Adipocyte (in vitro differentiated cells): ENCODE results near the gene NPAS3.

Experiments used
- DNase-seq: peaks from one replicate; pipeline ENCODE4 v3.0.0-alpha.2; 2015; ENCODE audit warnings: low read depth
- H3K27me3 ChIP-seq: replicated peaks from 2 replicates; pipeline ENCODE4 v1.7.0; 2013; ENCODE audit warnings: mild to moderate bottlenecking, low read length, moderate library complexity; ENCODE audit not compliant: control insufficient read depth, insufficient read depth
- H3K36me3 ChIP-seq: 2 replicates; pipeline ENCODE4 v1.7.0; 2013; ENCODE audit warnings: low read length, mild to moderate bottlenecking, moderate library complexity; ENCODE audit not compliant: control insufficient read depth, insufficient read depth, severe bottlenecking
- H3K4me1 ChIP-seq: 2 replicates; pipeline ENCODE4 v1.7.0; 2013; ENCODE audit warnings: mild to moderate bottlenecking, low read length, moderate library complexity; ENCODE audit not compliant: control insufficient read depth, insufficient read depth
- H3K4me3 ChIP-seq: 2 replicates; pipeline ENCODE4 v1.7.0; 2013; ENCODE audit warnings: mild to moderate bottlenecking, low read length, moderate library complexity
- H3K9ac ChIP-seq: 2 replicates; pipeline ENCODE4 v1.7.0; 2013; ENCODE audit warnings: mild to moderate bottlenecking, low read length, moderate library complexity
- H3K9me3 ChIP-seq: 2 replicates; pipeline ENCODE4 v1.7.0; 2013; ENCODE audit warnings: mild to moderate bottlenecking, low read length, moderate library complexity; ENCODE audit not compliant: control insufficient read depth

NPAS3 gene

DNA sequence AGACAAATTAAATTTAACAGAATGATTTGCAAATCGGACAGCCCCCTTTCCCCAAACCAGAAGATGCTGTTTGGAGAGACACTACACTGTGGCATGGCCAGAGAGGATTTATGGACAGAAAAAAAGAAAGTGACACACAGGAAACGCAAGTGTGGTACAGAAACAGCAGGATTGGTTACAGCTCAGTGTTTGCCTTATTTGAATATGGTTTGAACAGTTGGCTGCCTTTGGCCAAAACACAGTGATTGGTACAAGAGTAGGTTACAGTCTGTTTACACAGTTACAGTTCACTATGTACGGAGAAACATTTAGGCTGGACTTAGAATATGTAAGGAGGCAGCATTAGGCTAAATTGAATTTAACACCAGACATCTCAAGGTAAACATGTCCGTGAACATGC lies 335.3 kb downstream of the NPAS3 start:
- Histone ChIP-seq H3K27me3 (no peaks in the 10 kb centered on the region), H3K4me1 (no peaks in the 10 kb centered on the region), H3K9me3 (no peaks in the 10 kb centered on the region), H3K36me3 (no peaks in the 10 kb centered on the region), H3K9ac (no peak overlapping the region), H3K4me3 (no peak overlapping the region)
- DNase-seq, result no peak

DNA sequence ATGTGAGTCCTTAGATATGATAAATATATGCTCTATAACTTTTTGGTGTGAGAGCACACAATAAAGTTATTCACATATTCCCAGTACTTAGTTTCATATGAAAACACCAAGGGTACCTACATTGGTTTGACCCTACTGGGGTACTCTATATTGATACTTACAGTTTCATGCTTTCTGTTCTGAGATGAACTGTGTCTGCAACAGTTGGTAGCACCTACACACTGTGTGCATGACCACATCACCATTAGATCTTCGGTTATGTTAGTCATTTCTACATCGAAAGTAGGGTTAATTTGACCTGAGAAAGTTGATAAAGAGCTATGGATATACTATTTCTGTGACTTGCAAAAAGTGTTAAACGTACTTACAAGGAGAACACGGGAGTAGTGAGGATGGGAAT lies 337.2 kb downstream of the NPAS3 start:
- Histone ChIP-seq H3K27me3 (no peaks in the 10 kb centered on the region), H3K9ac (no peak overlapping the region), H3K9me3 (no peaks in the 10 kb centered on the region), H3K4me3 (no peak overlapping the region), H3K4me1 (peaks cover 5% of the 10 kb centered on the region), H3K36me3 (no peaks in the 10 kb centered on the region)
- DNase-seq, result no peak

DNA sequence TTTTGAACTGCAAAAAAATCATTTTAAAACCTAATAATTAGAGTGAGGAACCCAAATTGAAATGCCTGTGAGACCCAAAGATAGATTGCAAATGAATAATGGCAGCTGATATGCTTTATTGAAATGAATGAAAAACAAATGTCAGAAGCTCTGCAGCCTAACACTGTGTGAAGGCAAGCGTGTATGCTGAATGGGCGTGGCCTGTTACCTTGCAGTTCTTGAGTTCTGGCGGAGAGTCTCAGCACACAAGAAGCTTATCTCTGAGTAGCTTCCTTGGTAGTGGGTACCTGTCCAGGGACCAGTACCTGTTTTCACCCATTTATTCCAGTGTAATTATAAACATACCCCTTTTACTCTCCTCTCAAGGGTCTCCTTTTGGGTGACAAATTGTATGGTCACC lies 341.2 kb downstream of the NPAS3 start:
- Histone ChIP-seq H3K9me3 (no peaks in the 10 kb centered on the region), H3K36me3 (no peaks in the 10 kb centered on the region), H3K27me3 (no peaks in the 10 kb centered on the region), H3K4me1 (peaks cover 13% of the 10 kb centered on the region), H3K4me3 (no peak overlapping the region), H3K9ac (no peak overlapping the region)
- DNase-seq, result no peak

DNA sequence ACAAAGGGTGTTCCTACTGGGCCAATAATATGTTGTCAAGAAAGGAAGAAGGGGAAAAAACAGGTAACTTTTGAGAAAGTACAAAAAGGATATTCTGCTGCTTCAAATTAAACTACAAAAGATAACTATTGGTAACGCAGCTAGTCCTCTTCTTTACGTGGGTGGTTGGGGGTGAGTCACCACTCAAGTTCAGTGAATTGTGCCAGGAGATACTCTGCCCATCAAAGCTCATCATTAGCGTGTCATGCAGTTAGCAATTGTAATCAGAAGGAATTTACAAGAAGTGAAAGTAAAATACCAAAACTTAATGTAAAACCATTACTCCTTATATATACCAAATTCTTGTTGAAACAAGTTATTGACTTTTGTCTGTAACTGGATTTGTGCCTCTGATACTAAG lies 342.0 kb downstream of the NPAS3 start:
- Histone ChIP-seq H3K27me3 (no peaks in the 10 kb centered on the region), H3K4me3 (no peak overlapping the region), H3K36me3 (no peaks in the 10 kb centered on the region), H3K4me1 (peaks cover 13% of the 10 kb centered on the region), H3K9ac (no peak overlapping the region), H3K9me3 (no peaks in the 10 kb centered on the region)
- peak; percentile 3 for DNase-seq

DNA sequence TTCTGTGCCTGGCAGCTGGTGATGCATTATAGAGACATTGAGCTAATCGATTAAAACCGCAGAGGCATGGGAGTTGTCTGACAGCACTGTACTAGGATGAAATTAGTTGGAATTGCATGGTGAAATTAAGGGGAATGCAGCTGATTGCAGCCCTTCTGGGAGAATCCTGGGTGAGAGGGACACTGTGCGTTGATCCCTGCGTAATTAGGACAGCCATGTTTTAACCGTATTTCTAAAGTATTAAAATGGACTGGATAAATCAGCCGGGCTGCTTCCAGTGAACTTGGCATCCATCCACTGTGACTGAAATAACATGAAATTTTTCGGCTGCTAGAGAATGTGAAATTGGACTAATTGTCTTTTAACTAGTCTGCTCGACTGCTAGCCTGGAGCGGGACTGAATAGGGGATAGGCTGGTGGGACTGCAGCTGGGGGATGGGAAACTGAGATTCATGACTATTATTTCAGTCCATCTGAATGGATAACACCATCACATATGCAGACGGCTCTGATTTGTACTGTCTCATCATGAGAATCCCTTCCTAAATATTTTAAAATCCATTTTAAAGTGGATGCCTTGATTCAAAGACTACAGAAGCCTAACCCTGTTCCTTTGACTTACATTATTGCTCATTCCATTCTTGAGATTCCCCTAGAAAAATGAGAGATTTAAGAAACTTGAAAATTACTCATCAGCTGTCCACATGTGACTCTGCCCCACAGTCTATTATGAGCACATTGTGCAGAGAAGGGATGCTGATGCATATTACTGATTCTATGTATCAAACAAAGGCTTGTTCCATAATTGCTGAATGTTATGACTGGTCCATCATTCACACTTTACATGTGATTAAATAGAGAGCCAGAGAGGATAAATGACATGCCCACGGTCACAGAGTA lies 343.9 kb downstream of the NPAS3 start:
- DNase-seq, result peak; percentile 4
- Histone ChIP-seq H3K27me3 (no peaks in the 10 kb centered on the region), H3K36me3 (no peaks in the 10 kb centered on the region), H3K9ac (no peak overlapping the region), H3K4me3 (peak overlapping the region; percentile 4), H3K4me1 (peaks cover 13% of the 10 kb centered on the region), H3K9me3 (no peaks in the 10 kb centered on the region)

DNA sequence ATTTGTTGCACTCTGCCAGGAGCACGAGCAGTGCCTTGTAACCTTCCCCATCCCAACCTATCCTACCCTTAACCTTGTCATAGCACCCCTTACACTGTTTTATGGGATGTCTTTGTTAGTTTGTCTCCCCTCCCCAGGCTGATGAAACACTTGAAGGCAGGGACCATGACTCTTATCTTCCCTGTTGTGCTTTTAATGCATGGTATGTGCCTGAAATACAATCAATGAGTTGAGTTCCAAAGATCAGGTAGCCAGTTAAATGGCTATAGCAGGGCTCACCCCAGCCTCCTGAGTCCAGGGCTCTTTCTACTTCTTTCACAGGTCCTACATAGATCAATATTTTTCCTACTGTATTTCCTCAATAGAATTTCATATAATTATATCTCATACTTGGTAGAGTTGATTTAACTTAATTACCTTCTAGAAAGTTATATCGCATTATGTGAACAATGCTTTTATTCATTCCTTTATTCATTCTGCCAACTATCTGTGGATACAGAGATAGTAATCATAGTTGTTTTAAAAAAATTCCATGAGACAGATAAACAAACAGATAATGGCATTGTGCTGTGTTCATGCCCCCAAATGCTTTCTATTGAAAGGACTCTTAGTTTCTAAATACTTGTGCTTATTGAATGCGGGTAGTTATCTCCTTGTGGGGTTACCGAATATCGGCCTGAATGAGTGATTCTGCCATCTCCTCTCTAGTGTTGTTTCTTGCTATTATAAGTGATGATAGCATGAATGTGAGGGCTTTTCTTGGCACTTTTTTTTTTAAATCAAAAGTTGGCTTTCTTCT lies 347.4 kb downstream of the NPAS3 start:
- H3K9me3 ChIP-seq, result no peaks in the 10 kb centered on the region
- no peak overlapping the region for H3K9ac ChIP-seq
- no peaks in the 10 kb centered on the region for H3K36me3 ChIP-seq
- H3K27me3 ChIP-seq, result peaks cover 4% of the 10 kb centered on the region
- DNase-seq, result no peak
- peaks cover 7% of the 10 kb centered on the region for H3K4me1 ChIP-seq
- H3K4me3 ChIP-seq, result no peak overlapping the region

DNA sequence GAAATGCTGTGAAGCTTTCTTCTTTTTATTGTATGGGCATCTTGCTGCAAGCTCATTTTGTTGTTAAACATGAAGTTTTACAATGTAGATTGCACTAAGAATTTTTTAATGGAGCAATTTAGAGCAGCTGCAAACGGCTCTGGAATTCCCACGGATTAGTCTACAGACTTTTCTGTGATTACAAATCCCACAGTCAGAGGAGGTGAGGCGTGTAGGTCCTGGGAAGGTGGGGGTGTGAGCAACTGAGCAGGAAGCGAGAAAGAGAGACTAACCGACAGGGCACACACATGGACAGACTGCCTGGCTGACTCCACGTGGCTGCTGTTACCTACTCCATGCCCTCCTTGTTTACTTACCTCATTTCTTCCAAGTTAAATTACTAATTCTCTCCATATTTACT lies 348.5 kb downstream of the NPAS3 start:
- no peak for DNase-seq
- Histone ChIP-seq H3K9ac (no peak overlapping the region), H3K4me3 (no peak overlapping the region), H3K36me3 (no peaks in the 10 kb centered on the region), H3K4me1 (peaks cover 7% of the 10 kb centered on the region), H3K27me3 (peaks cover 4% of the 10 kb centered on the region), H3K9me3 (no peaks in the 10 kb centered on the region)

DNA sequence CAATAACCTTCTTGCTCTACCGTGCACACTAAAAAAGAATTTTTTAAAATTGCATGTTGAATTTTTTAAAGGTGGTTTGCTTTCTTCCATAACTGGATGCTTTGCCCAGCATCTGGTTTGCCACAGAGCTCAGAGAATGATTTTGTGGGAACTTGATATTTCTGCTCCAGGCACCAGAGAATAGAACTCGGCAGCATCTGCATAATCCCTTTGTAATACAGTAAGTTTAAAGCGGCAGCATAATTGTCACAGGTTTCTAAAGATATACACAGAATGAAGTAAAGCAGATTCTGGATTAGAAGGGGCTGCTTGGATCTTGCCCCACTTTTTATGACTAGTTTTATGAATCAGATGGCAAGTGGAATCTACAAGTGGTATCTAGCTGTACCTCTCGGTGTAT lies 352.0 kb downstream of the NPAS3 start:
- H3K27me3 ChIP-seq, result peaks cover 4% of the 10 kb centered on the region
- H3K36me3 ChIP-seq, result no peaks in the 10 kb centered on the region
- H3K4me1 ChIP-seq, result no peaks in the 10 kb centered on the region
- no peak for DNase-seq
- no peaks in the 10 kb centered on the region for H3K9me3 ChIP-seq
- no peak overlapping the region for H3K4me3 ChIP-seq
- H3K9ac ChIP-seq, result no peak overlapping the region

DNA sequence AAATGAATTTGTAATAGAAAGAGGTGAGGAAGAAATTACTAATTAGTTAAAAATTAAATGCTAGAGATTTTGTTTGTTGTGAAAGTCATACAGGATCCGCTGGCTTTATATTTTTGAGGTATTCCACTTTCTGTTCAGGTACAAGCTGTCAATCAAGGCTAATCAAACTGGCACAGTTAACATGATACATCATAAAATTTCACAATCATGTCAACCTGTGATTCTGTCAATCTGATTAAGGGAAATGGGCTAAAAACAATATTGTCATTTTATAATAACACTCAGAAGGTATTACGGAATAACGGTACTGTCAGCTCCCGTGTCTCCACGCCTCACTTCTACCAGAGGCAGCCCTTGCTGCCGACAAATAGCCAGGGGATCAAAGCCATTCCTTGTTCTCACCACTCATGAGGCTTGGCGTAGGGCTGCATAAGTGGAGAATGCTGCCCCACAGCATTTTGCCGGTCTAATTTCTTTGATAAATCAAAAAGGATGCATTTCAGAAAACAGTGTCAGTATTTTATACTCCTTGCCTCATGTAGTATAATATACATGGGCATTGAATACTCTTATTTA lies 352.9 kb downstream of the NPAS3 start:
- Histone ChIP-seq H3K36me3 (no peaks in the 10 kb centered on the region), H3K4me3 (no peak overlapping the region), H3K9me3 (no peaks in the 10 kb centered on the region), H3K4me1 (no peaks in the 10 kb centered on the region), H3K9ac (no peak overlapping the region), H3K27me3 (peaks cover 4% of the 10 kb centered on the region)
- no peak for DNase-seq

DNA sequence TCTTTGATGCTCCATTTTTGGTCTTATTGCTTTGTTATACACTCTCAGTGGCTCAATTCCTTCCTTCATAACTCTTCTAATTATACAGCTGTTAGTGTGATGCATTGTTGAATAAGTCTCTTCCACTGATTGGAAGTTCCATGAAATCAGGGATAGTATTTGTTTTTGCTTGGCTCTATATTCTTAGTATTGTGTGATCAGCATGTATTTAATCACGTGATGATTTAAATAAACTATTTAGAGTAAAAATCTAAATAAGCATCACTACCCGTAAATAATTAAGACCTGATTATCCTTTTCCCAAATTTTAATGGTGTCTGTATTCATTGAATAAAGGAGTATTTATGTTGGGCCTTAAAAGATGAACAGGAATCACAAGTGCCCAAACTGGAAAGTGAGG lies 355.7 kb downstream of the NPAS3 start:
- Histone ChIP-seq H3K9ac (no peak overlapping the region), H3K9me3 (no peaks in the 10 kb centered on the region), H3K36me3 (no peaks in the 10 kb centered on the region), H3K4me1 (no peaks in the 10 kb centered on the region), H3K27me3 (peaks cover 4% of the 10 kb centered on the region), H3K4me3 (no peak overlapping the region)
- DNase-seq, result no peak

DNA sequence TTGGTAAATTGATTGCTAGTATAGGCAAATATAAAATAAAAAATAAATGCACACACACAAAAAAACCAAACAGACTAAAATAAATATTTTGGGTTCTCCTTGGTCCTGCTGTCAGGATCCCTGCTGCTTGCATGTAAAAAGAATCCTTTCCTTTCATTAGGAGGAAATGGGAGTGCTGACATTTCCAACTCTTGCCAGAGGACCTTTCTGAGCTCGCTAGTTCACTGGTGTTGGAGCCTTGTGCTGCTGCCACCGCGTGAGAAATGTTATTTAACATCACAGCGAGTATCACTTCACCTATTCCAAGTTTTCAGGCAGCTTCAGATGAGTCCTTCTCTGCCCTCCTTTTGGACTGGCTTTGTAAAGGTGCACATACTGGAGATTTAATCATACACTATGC lies 358.9 kb downstream of the NPAS3 start:
- Histone ChIP-seq H3K4me3 (no peak overlapping the region), H3K9me3 (no peaks in the 10 kb centered on the region), H3K9ac (no peak overlapping the region), H3K27me3 (no peaks in the 10 kb centered on the region), H3K4me1 (no peaks in the 10 kb centered on the region), H3K36me3 (no peaks in the 10 kb centered on the region)
- DNase-seq, result no peak
